Esophagus (tissue), 2 donors: Measurements from ENCODE around the gene JARID2. TPM values are rescaled to one million over a fixed set of nuclear protein-coding genes. Genes with fewer than 3 reads are reported as not detected.

Experiments
- H3K27ac ChIP-seq, 2 donors: one replicate each; pipeline ENCODE4 v1.5.1; 2013; ENCODE audit warnings: low read depth in 2 of 2, mild to moderate bottlenecking in 2 of 2, inconsistent platforms in 1 of 2, low read length in 1 of 2, moderate library complexity in 1 of 2
- H3K27me3 ChIP-seq, 2 donors: one replicate each; pipeline ENCODE4 v1.6.1; 2013; ENCODE audit warnings: low read length in 2 of 2, control low read depth in 1 of 2, mild to moderate bottlenecking in 1 of 2; ENCODE audit not compliant: insufficient read depth in 2 of 2, control insufficient read depth in 1 of 2
- H3K36me3 ChIP-seq, 2 donors: one replicate each; pipeline ENCODE4 v1.6.1; 2013; ENCODE audit warnings: low read length in 1 of 2; ENCODE audit not compliant: control insufficient read depth in 2 of 2, insufficient read depth in 2 of 2
- H3K4me1 ChIP-seq, 2 donors: one replicate each; pipeline ENCODE4 v1.6.1; 2013; ENCODE audit warnings: low read length in 1 of 2; ENCODE audit not compliant: control insufficient read depth in 2 of 2, insufficient read depth in 2 of 2
- H3K4me3 ChIP-seq, 2 donors: one replicate each; pipeline ENCODE4 v1.5.1; 2013; ENCODE audit warnings: low read length in 2 of 2, mild to moderate bottlenecking in 2 of 2, low read depth in 1 of 2, moderate library complexity in 1 of 2
- H3K9me3 ChIP-seq, 2 donors: one replicate each; pipeline ENCODE4 v1.6.1; 2013; ENCODE audit warnings: mild to moderate bottlenecking in 2 of 2, low read depth in 1 of 2, low read length in 1 of 2, moderate library complexity in 1 of 2; ENCODE audit not compliant: control insufficient read depth in 2 of 2, insufficient read depth in 1 of 2
- WGBS, 2 donors: extraction: QIAGEN DNeasy Blood & Tissue Kit; methylation state at CpG; one replicate each; pipeline ENCODE4 v1.1.7; 2013; 5-methylcytosine and 5-hydroxymethylcytosine counted together
- polyA plus RNA-seq, 2 donors: library from polyadenylated mRNA; stranded (reverse); fragments of 200-250 nt; gene quantifications; one replicate each; pipeline ENCODE4 v1.2.3, GENCODE V29; 2013
- donor health status: healthy with polysubstance abuse.
- donor health status: Bipolar disorder and iron deficiency.

JARID2 gene
- polyA plus RNA-seq, 2 donors, result 7.9 to 8.3 TPM

DNA sequence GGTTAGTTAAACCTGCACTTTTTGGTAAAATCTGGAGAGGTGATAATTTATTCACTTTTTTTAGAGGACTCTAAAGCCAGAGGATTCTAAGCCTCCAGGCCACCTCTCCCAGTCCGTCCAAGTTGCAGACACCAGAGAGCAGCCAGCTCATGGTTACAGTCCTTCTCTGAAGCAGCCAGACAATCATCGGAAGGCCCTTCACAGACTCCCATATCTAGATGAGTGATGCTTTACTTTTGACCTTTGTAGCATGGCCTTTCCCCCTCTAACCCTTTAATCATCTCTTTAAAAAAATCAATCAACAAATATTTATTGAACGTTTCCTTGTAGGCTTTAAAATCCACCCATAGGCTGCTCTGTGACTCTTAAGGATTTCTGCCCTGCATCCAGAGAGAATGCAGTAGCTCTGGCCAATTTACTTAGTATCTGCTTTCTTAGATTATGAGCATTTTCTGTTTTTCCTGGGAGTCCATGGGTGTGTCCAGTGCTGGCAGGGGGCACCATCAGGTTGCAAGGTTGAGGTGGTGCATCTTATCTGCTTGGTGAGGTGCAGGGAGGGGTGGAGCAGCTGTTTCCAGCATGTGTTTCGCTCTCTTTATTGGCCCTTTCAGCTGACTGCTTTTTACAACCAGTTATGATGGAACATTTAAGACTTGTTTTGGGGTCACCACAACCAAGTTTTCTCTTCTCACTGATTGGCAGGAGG, 58.6 kb downstream of the JARID2 start:
- Histone ChIP-seq H3K36me3 (no peaks in the 10 kb centered on the region), H3K4me3 (no peak overlapping the region), H3K9me3 (no peaks in the 10 kb centered on the region), H3K27ac (no peak overlapping the region), H3K27me3 (no peaks in the 10 kb centered on the region), H3K4me1 (peaks cover 0 to 8% of the 10 kb centered on the region in 2 donors)
- WGBS, 2 donors, result 66 to 82% methylated on average over 4 of the region's 4 CpGs

DNA sequence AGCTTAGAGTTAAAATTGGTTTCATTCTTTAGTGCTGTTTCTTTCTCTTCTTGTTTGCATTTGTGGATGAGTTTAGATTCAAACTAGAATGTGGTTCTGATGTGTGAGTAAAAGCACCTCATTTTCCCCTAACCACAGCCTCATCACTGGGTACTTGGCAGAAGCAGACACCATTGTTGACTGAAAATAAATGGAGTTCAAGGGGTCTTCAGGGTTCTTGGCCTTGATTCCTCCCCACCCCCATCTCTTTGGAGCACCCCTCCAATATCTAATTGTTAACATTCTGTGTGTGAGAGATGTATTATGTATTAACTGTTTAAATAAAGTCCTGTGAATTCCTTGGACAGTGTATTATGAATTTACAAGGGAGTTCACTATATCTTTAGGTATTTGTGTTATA, 59.6 kb downstream of the JARID2 start:
- Histone ChIP-seq H3K9me3 (no peaks in the 10 kb centered on the region), H3K27me3 (no peaks in the 10 kb centered on the region), H3K36me3 (no peaks in the 10 kb centered on the region), H3K4me3 (no peak overlapping the region), H3K4me1 (peaks cover 0 to 9% of the 10 kb centered on the region in 2 donors), H3K27ac (no peak overlapping the region)

DNA sequence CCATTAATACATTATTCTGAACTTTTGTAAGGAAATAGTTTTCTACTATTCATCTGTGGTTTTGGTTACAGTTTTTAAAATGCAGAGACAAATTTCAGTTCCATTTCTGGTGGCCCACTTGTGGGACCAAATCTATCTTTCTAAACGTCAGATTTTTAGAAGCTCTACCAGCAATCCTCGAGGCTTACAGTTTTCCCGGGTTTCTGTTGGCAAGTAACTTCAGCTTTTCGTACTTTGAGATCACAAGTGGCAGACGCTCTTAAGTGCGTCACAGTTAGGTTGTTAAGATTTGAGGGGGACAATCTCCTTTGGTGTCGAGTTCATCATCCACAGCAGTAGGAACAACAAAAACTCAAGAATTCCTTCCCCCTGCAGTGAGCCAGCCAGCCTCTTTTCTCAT, 60.0 kb downstream of the JARID2 start:
- Histone ChIP-seq H3K9me3 (no peaks in the 10 kb centered on the region), H3K27me3 (no peaks in the 10 kb centered on the region), H3K4me1 (peaks cover 0 to 9% of the 10 kb centered on the region in 2 donors), H3K36me3 (no peaks in the 10 kb centered on the region), H3K4me3 (no peak overlapping the region), H3K27ac (no peak overlapping the region)
- 76 to 79% methylated on average over 7 of the region's 7 CpGs for WGBS, 2 donors

DNA sequence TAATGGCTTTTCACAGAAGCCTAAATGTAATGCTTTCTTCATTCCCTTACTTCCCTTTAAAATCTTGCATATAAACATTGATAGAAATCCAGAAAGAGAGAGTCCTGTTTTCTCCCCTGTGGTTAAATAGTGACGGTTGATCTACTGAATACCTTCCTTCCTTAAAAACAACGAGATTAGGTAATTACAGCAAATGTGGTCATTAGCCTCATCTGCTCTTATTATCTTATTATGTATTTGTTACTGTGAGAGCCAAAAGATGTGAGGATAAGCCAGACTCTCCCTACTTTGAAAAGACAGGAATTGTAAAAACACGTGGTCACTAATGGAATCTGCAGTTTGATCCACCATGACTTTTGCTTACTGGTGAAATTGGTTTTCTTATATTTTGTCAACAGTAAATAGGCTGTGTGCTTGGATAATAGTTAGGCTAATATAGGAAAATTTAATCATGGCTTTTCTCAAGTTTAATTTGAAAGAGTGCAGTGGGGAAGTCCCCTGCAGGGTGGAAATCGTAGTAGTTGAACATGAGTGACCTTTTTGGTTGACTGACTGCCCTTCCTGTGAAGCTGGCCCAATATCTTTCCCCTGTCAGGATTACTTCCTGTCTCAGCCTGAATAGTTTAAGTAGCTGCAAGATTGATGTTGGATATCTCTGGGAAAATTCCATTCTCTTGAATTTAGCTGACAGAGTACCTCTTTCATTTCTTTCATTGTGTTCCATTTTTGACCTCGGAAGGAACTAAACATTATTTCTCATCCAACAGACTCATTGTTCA, 62.8 kb downstream of the JARID2 start:
- H3K4me1 ChIP-seq, result peaks cover 5 to 9% of the 10 kb centered on the region in 2 donors
- no peaks in the 10 kb centered on the region for H3K27me3 ChIP-seq
- 50 to 57% methylated on average over 5 of the region's 5 CpGs for WGBS, 2 donors
- no peaks in the 10 kb centered on the region for H3K36me3 ChIP-seq
- no peaks in the 10 kb centered on the region for H3K9me3 ChIP-seq
- no peak overlapping the region for H3K27ac ChIP-seq
- no peak overlapping the region for H3K4me3 ChIP-seq

GRCh38 chr6:15309611-15310283, 63.9 kb downstream of the JARID2 start:
- H3K27ac ChIP-seq, result no peak overlapping the region
- H3K9me3 ChIP-seq, result no peaks in the 10 kb centered on the region
- 64 to 79% methylated on average over 3 of the region's 3 CpGs for WGBS, 2 donors
- H3K27me3 ChIP-seq, result no peaks in the 10 kb centered on the region
- H3K4me3 ChIP-seq, result no peak overlapping the region
- H3K36me3 ChIP-seq, result no peaks in the 10 kb centered on the region
- H3K4me1 ChIP-seq, result peaks cover 5 to 9% of the 10 kb centered on the region in 2 donors

GRCh38 chr6:15310680-15311079, 64.8 kb downstream of the JARID2 start:
- H3K36me3 ChIP-seq, result no peaks in the 10 kb centered on the region
- peaks cover 5% of the 10 kb centered on the region in 2 donors for H3K4me1 ChIP-seq

GRCh38 chr6:15312500-15312899, 66.6 kb downstream of the JARID2 start:
- Histone ChIP-seq H3K27me3 (no peaks in the 10 kb centered on the region), H3K9me3 (no peaks in the 10 kb centered on the region), H3K4me3 (no peak overlapping the region), H3K27ac (peak overlapping the region in 1 of 2 donors; percentile 73), H3K4me1 (peaks cover 5% of the 10 kb centered on the region in 2 donors), H3K36me3 (no peaks in the 10 kb centered on the region)
- WGBS, 2 donors, result 61 to 73% methylated on average over 3 of the region's 3 CpGs

More at GRCh38 chr6:15310680-15311079, 64.8 kb downstream of the JARID2 start:
- no peak overlapping the region for H3K27ac ChIP-seq
- no peak overlapping the region for H3K4me3 ChIP-seq
- no peaks in the 10 kb centered on the region for H3K9me3 ChIP-seq
- WGBS, 2 donors, result 67 to 74% methylated on average over 7 of the region's 7 CpGs
- H3K27me3 ChIP-seq, result no peaks in the 10 kb centered on the region

DNA sequence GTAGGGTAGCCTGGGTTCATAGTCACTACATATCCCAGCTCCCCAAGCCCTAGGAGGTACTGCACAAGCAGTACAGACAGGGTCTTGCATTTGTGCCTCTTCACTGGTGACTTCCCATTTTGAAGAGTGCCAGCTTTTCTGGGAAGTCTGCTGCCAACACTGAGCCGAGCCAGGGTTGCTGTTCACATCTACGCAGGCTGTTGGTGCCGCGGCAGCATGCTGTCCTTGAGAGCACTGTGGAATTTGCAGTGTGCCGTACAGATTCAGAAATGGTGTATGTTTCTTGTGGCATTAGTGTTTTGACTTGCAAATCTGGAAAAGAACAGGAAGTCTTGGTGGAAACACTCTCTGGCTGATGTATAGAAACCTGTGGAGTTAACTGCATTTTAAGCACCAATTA, 67.5 kb downstream of the JARID2 start:
- Histone ChIP-seq H3K4me3 (no peak overlapping the region), H3K27me3 (no peaks in the 10 kb centered on the region), H3K36me3 (no peaks in the 10 kb centered on the region), H3K27ac (no peak overlapping the region), H3K9me3 (no peaks in the 10 kb centered on the region), H3K4me1 (peaks cover 5% of the 10 kb centered on the region in 2 donors)
- WGBS, 2 donors, result 25 to 65% methylated on average over 5 of the region's 5 CpGs

DNA sequence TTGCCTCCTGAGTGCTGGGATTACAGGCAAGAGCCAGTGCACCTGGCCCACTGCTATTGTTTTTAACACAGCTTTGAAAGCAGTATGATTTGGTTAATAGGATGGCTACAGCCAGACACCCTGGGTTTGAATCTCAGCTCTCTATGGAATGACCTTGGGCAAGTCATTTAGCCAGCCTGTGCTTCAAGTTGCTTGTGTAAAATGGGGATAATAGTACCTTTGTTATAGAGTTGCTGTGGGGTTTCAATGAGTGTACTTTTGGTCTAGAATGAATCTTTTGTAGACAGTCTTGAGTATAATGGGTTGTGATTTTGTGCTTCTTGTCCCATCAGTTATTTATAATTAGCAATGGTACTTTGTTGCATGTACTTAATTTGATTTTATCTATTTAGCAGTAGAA, 70.9 kb downstream of the JARID2 start:
- H3K36me3 ChIP-seq, result no peaks in the 10 kb centered on the region
- H3K4me3 ChIP-seq, result no peak overlapping the region
- no peaks in the 10 kb centered on the region for H3K27me3 ChIP-seq
- H3K4me1 ChIP-seq, result peaks cover 3 to 5% of the 10 kb centered on the region in 2 donors
- no peak overlapping the region for H3K27ac ChIP-seq
- H3K9me3 ChIP-seq, result no peaks in the 10 kb centered on the region
